GM21515 (cell line): ENCODE measurements around the gene C11orf58.

Experiments
- ATAC-seq: cut with Tn5 transposase; IDR thresholded peaks from one replicate; pipeline ENCODE4 v1.9.1; 2021; ENCODE audit not compliant: unreplicated experiment

Gene C11orf58

DNA sequence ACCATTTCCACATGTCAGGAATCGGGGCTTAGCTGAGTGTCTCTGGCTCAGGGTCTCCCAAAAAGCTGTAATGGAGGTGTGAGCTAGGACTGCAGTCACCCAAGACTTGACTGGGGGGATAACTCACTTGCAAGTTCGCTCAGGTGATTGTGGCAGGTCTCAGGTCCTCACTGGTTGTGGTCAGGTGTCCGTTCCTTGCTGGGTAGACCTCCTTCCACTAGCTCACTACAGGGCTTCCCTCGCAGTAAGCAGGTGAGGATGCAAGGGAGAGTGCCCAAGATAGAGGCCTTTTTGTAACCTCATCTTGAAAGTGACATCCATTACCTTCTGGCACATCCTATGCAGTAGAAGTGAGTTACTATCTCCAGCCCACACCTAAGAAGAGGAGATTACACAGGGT is 29.5 kb downstream of the C11orf58 start:
- no peak for ATAC-seq

DNA sequence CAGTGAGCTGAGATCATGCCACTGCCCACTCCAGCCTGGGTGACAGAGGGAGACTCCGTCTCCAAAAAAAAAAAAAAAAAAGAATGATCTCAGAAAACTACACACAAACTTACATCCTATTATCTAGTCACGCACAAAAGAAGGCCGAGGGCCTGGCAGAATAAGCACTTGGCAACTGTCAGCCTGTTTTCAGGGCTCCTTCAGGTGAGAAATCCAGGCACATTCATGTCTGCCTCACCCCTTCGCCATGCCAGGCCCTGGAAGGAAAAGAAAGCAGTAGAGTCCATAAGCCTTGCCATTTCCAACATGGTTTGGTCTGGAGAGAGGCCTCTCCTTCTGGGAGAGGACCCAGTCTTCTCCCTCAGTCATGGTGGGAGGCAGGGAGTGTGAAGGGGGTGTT is 30.9 kb downstream of the C11orf58 start:
- no peak for ATAC-seq

- ATAC-seq: no peak
Observed at GRCh38 chr11:16770016-16770415, 31.6 kb downstream of the C11orf58 start.

- ATAC-seq: no peak
Observed at GRCh38 chr11:16771350-16772140, 33.1 kb downstream of the C11orf58 start.

- no peak for ATAC-seq
Observed at GRCh38 chr11:16772141-16772512, 33.7 kb downstream of the C11orf58 start.

DNA sequence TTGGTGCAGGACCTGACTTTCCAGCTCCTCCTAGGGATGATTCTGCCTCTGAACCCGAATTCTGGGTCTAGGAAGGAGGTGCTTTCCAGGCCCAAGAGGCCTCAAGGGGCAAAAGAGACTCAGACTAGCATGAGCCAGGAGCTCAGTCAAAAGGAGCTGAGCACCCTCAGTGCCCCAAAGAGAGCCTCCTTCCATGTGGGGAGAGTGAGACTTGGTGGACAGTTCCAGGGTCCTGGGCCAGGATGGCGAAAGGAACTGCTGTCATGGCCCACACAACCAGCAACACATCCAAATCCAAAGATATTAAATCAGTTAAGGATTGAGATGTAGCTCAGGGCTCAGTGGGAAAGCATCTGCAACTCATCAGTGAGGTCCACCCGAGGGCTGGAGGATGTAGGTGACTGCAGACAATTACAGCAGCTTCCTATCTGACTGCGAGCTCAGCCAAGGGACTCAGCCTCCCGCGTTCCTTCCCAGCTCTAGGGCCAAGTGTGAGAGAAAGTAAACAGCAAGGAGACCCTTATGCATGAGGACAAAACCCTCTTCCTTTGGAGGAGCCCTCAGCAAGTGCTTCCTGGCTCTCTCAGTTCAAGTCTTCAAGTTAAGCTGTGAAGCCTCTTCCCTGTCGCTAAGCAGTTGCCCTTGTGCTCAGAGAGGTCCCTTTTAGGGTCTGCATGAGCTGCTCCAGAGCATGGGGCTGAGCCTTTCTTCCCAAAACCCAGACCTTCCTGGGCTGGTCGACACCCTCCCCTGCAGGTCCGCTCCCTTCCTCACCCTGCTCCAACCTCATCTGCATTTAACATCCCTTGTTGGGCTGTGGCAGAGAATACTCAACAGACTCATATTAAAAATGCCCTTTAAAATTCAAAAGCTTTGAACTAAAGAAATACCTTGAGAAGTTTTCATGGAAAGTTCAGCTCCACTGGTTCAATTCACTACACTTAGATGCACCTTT is 35.8 kb downstream of the C11orf58 start:
- no peak for ATAC-seq

GRCh38 chr11:16774936-16775613 is 36.6 kb downstream of the C11orf58 start:
- ATAC-seq: no peak

GRCh38 chr11:16775614-16776283 is 37.3 kb downstream of the C11orf58 start:
- no peak for ATAC-seq

- ATAC-seq: no peak
Observed at GRCh38 chr11:16776711-16777612, 38.5 kb downstream of the C11orf58 start.

DNA sequence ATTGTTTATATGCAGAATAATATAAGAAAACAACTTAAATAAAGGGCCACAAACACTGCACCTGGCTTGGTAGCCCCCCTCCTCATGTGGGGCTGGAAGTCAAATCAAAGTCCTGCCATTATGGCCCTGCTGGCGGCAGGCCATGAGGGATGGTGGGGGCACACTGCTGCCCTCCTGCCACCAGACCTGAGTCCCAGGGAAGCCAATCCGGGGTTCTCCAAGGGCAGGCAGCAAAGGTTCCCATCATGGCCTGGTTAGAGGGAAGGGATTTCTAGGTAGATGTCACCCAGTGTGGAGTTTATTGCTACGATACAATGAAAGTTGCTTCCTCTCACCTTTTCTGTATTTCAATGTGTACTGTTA is 39.1 kb downstream of the C11orf58 start:
- ATAC-seq: no peak

- ATAC-seq: no peak
Observed at GRCh38 chr11:16778286-16778685, 39.8 kb downstream of the C11orf58 start.

DNA sequence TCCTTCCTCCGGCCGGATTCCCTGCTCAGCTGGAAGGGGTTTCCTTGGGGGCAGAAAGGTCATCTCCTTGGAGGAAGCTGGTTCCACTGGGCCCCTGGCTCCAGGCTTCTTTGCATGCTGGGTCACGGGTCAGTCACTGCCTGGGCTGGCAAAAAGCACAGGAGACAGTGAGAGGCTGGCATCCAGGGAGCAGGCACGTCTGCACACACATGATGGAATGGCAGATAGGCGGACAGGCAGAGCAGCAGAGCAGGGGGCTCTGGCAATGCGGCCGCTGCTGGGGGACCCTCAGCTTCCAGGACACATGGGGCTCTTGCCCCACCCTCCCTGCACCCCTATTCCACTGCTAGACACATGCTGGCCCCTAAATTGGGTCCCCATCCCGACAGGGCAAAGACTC is 40.4 kb downstream of the C11orf58 start:
- ATAC-seq: no peak

GRCh38 chr11:16779436-16779835 is 41.0 kb downstream of the C11orf58 start:
- no peak for ATAC-seq

GRCh38 chr11:16780146-16780545 is 41.7 kb downstream of the C11orf58 start:
- ATAC-seq: no peak

- ATAC-seq: no peak
Observed at GRCh38 chr11:16780698-16781550, 42.5 kb downstream of the C11orf58 start.

DNA sequence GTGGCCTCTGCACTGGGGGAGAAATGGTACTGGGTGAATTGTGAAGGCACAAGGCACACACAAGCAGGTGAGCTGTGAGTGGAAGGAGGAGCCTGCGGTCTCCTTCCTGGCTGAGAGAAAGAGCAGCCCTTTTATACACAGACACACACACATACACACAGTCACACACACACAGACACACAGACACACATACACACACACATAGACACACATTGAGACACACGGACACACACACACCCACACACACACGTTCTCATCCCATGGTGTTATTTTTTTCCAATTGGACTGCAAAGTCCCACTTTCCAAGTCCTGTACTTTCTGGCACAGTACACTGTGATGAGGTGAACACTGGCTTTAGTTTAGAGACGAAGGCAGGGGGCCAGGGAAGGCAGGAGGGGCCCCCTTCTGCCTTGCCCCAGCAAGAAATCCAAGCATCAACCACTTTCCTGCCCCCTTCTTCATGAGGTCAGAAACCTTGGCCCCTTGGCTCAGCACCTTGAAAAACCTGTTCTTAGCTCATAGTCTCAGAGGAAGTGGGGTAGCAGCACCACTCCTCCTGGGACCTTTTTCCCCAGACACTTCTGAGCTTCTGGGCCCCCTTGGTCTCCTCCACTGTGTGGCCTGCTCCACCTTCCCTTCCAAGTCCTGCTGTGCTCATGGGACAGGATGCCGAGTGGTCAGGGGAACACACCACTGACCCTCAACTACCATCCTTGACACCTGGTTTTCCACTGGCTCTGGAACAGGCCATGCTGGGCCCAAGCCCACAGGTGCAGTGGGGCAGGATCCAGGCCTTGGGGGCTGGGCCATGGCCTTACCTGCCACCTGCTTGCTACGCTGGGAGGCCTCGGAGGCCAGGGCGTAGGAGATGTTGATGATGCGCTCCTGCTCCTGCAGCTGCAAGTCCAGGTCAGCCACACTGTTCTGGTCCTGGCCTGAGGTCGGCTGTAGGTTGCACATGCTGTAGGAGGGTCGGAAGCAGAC is 43.8 kb downstream of the C11orf58 start:
- ATAC-seq: no peak

DNA sequence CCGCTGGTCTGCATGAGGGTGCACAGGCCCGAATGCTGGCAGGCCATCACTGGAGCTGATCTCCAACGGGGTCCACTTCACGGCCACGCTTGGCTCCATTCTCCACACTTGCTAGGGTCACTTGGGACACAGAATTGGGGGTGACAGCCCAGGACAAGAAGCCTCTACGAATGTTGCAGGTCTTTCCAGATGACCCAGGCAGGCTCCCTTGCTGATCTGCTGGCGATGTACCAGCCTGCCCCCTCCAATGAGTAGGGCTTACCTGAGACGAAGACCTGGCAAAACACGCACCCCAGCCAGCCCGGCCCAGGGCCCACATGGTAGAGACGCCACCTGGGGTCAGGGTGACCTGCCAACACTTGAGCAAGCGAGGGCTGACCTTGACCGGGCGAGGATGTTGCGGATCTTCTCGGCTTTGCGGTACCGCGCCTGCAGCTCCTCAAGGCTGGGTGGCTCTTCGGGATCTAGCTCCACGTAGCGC is 44.9 kb downstream of the C11orf58 start:
- no peak for ATAC-seq

DNA sequence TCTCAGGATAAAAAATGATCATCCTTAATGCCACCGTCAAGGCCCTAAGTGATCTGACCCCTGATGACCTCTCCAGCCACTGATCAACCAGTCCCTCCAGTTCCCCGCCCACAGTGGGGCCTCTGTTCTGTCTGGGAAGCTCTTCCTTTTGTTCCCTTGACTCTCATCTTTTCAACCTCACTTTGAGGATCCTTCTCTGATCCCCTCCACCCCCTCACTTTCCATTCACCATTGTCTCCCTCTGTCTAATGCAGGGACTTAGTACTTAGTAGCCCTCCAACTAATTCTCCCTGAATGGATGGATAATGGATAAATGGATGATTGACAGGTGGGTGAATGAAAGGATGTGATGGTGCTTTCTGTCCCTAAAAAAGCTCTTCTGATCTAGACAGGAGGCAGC is 45.6 kb downstream of the C11orf58 start:
- ATAC-seq: no peak
